Central memory CD8-positive, alpha-beta T cell (primary cell): ENCODE results near the gene ILDR2.
A peak's percentile ranks its signal among the peaks of the same experiment; 100 is the strongest.

ENCODE experiments used
- ATAC-seq: fragments of 150-1000 bp; cut with Tn5 transposase; replicated peaks from 2 replicates; pipeline ENCODE4 v1.10.0; 2022; ENCODE audit warnings: mild to moderate bottlenecking, moderate FRiP score, moderate number of reproducible peaks; ENCODE audit not compliant: poor library complexity, severe bottlenecking; ENCODE audit errors: extremely low read depth
- DNase-seq, 2 donors: peaks; one replicate each; pipeline ENCODE4 v3.0.0; 2021; ENCODE audit warnings: low spot score in 2 of 2
- H3K27ac Mint-ChIP-seq: one replicate; pipeline ENCODE4 v1.8.0; 2022; ENCODE audit warnings: low read depth, mild to moderate bottlenecking, moderate library complexity, mixed read lengths
- H3K27me3 Mint-ChIP-seq: one replicate; pipeline ENCODE4 v1.8.0; 2022; ENCODE audit warnings: mixed read lengths
- H3K36me3 Mint-ChIP-seq: one replicate; pipeline ENCODE4 v1.8.0; 2022; ENCODE audit warnings: mild to moderate bottlenecking, moderate library complexity, mixed read lengths; ENCODE audit not compliant: insufficient read depth
- H3K4me1 Mint-ChIP-seq: one replicate; pipeline ENCODE4 v1.8.0; 2022; ENCODE audit warnings: mixed read lengths
- H3K4me3 Mint-ChIP-seq: one replicate; pipeline ENCODE4 v1.8.0; 2022; ENCODE audit warnings: mild to moderate bottlenecking, moderate library complexity, mixed read lengths
- H3K9me3 Mint-ChIP-seq: one replicate; pipeline ENCODE4 v1.8.0; 2022; ENCODE audit warnings: mixed read lengths

ILDR2 gene

GRCh38 chr1:166933140-166933539 is 42.2 kb downstream of the ILDR2 start:
- ATAC-seq = no peak
- Mint-ChIP-seq H3K36me3 (no peaks in the 10 kb centered on the region), H3K27me3 (peaks cover 31% of the 10 kb centered on the region), H3K9me3 (no peaks in the 10 kb centered on the region), H3K4me1 (no peaks in the 10 kb centered on the region), H3K27ac (no peak overlapping the region), H3K4me3 (no peak overlapping the region)
- no peak for DNase-seq

GRCh38 chr1:166929911-166930310 is 45.4 kb downstream of the ILDR2 start:
- no peak overlapping the region for H3K27ac Mint-ChIP-seq
- no peak for ATAC-seq
- H3K36me3 Mint-ChIP-seq = no peaks in the 10 kb centered on the region
- no peaks in the 10 kb centered on the region for H3K4me1 Mint-ChIP-seq
- peaks cover 41% of the 10 kb centered on the region for H3K27me3 Mint-ChIP-seq
- no peak for DNase-seq
- no peak overlapping the region for H3K4me3 Mint-ChIP-seq
- H3K9me3 Mint-ChIP-seq = no peaks in the 10 kb centered on the region

GRCh38 chr1:166927701-166928100 is 47.6 kb downstream of the ILDR2 start:
- no peak overlapping the region for H3K4me3 Mint-ChIP-seq
- H3K27ac Mint-ChIP-seq = no peak overlapping the region
- peaks cover 36% of the 10 kb centered on the region for H3K27me3 Mint-ChIP-seq
- no peaks in the 10 kb centered on the region for H3K36me3 Mint-ChIP-seq
- no peaks in the 10 kb centered on the region for H3K4me1 Mint-ChIP-seq
- DNase-seq = no peak
- no peaks in the 10 kb centered on the region for H3K9me3 Mint-ChIP-seq
- no peak for ATAC-seq

GRCh38 chr1:166925810-166926478 is 49.4 kb downstream of the ILDR2 start:
- Mint-ChIP-seq H3K36me3 (no peaks in the 10 kb centered on the region), H3K4me1 (no peaks in the 10 kb centered on the region), H3K9me3 (no peaks in the 10 kb centered on the region), H3K27ac (no peak overlapping the region), H3K27me3 (peaks cover 49% of the 10 kb centered on the region), H3K4me3 (no peak overlapping the region)
- DNase-seq (no peak), ATAC-seq (no peak)

DNA sequence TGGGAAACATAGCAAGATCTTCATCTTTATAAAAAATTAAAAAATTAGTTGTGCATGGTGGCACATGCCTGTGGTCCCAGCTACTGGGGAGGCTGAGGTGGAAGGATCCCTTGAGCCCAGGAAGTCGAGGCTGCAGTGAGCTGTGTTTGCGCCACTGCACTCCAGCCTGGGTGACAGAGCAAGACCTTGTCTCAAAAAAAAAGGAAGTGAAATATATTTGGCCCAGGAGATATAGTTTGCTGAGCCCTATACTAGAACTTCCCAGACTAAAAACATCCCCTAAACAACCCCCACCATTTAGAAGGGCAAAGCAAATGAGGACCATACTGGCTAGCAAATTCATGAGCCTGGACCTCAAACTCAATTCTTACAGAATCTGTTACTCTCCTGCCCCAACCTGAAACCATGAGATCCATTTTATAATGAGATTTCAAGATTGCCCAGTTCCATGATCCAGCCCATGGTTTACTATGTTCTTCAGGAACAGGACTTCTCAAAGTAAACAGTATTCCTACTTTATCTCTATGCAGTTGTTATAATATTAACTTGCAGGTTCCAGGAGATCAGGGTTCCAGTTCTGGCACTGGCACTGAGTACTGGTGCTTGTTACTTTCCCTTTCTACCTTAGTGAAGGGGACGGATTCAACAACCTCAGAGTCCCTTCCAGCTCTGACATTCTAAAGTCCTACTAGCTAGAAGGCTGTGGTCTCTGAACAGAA is 50.4 kb downstream of the ILDR2 start:
- H3K27ac Mint-ChIP-seq = no peak overlapping the region
- no peaks in the 10 kb centered on the region for H3K4me1 Mint-ChIP-seq
- no peak for ATAC-seq
- no peaks in the 10 kb centered on the region for H3K36me3 Mint-ChIP-seq
- H3K9me3 Mint-ChIP-seq = no peaks in the 10 kb centered on the region
- H3K27me3 Mint-ChIP-seq = peaks cover 56% of the 10 kb centered on the region
- no peak for DNase-seq
- no peak overlapping the region for H3K4me3 Mint-ChIP-seq

GRCh38 chr1:166920561-166921475 is 54.5 kb downstream of the ILDR2 start:
- ATAC-seq (no peak), DNase-seq (no peak)
- no peak overlapping the region for H3K27ac Mint-ChIP-seq

GRCh38 chr1:166918956-166919316 is 56.4 kb downstream of the ILDR2 start:
- no peaks in the 10 kb centered on the region for H3K36me3 Mint-ChIP-seq
- no peaks in the 10 kb centered on the region for H3K4me1 Mint-ChIP-seq
- H3K27me3 Mint-ChIP-seq = peaks cover 58% of the 10 kb centered on the region
- no peaks in the 10 kb centered on the region for H3K9me3 Mint-ChIP-seq
- DNase-seq (no peak), ATAC-seq (no peak)
- H3K4me3 Mint-ChIP-seq = no peak overlapping the region
- no peak overlapping the region for H3K27ac Mint-ChIP-seq

More at GRCh38 chr1:166920561-166921475, 54.5 kb downstream of the ILDR2 start:
- Mint-ChIP-seq H3K9me3 (no peaks in the 10 kb centered on the region), H3K27me3 (peaks cover 65% of the 10 kb centered on the region), H3K36me3 (no peaks in the 10 kb centered on the region), H3K4me3 (no peak overlapping the region), H3K4me1 (no peaks in the 10 kb centered on the region)

DNA sequence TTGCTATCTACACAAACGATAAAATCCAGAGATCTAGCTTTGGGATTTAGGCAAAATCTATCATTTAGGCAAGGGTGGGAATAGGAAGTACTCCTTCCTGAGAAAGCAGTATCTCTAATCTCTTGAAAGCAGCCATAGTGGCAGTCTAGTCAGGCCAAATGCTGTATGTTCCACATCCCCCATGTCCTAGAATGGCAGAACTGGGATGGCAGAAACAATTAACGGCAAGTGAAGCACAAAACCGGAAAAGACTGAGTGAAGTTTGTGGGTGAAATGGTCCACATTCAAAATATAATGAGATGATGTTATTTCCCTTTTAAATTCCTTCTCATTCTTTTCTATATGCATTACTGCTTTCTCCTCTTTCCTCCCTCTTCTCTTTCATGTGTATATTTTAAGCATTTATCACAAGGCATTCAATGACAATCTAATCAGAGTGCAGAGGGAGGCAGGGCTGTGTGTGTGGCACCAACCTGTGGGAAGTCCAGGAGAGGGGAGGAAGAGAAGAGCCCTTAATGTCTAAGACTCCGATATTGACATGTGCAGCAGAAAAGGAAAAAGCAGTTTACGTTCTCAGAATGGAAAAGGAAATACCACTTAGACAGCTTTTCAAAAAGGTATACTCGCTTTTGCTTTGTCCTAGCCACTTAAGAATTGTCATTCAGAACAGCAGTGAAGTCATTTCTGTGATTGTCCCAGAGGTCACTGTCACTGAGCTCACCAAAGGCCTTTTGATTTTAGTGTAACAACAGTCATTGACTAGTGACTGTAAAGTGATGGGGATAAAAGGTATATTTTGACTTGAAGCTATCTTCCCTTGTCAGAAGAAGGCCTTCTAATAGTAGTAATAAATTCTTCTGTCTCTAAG is 57.0 kb downstream of the ILDR2 start:
- Mint-ChIP-seq H3K9me3 (no peaks in the 10 kb centered on the region), H3K27ac (no peak overlapping the region), H3K4me3 (no peak overlapping the region), H3K27me3 (peaks cover 56% of the 10 kb centered on the region), H3K36me3 (no peaks in the 10 kb centered on the region), H3K4me1 (no peaks in the 10 kb centered on the region)
- no peak for ATAC-seq
- no peak for DNase-seq

- H3K36me3 Mint-ChIP-seq = no peaks in the 10 kb centered on the region
- DNase-seq (no peak), ATAC-seq (no peak)
- peaks cover 37% of the 10 kb centered on the region for H3K27me3 Mint-ChIP-seq
- no peaks in the 10 kb centered on the region for H3K9me3 Mint-ChIP-seq
- no peak overlapping the region for H3K4me3 Mint-ChIP-seq
- H3K4me1 Mint-ChIP-seq = no peaks in the 10 kb centered on the region
- H3K27ac Mint-ChIP-seq = no peak overlapping the region
These were observed 59.4 kb downstream of the ILDR2 start for GRCh38 chr1:166915941-166916340.

GRCh38 chr1:166915042-166915441 is 60.3 kb downstream of the ILDR2 start:
- DNase-seq (no peak), ATAC-seq (no peak)
- H3K9me3 Mint-ChIP-seq = no peaks in the 10 kb centered on the region
- no peaks in the 10 kb centered on the region for H3K4me1 Mint-ChIP-seq
- no peak overlapping the region for H3K4me3 Mint-ChIP-seq
- no peaks in the 10 kb centered on the region for H3K36me3 Mint-ChIP-seq
- peaks cover 30% of the 10 kb centered on the region for H3K27me3 Mint-ChIP-seq
- H3K27ac Mint-ChIP-seq = no peak overlapping the region

GRCh38 chr1:166914111-166914510 is 61.2 kb downstream of the ILDR2 start:
- Mint-ChIP-seq H3K27me3 (peaks cover 21% of the 10 kb centered on the region), H3K27ac (no peak overlapping the region), H3K4me3 (no peak overlapping the region), H3K9me3 (no peaks in the 10 kb centered on the region), H3K4me1 (no peaks in the 10 kb centered on the region), H3K36me3 (no peaks in the 10 kb centered on the region)
- DNase-seq = no peak
- no peak for ATAC-seq

DNA sequence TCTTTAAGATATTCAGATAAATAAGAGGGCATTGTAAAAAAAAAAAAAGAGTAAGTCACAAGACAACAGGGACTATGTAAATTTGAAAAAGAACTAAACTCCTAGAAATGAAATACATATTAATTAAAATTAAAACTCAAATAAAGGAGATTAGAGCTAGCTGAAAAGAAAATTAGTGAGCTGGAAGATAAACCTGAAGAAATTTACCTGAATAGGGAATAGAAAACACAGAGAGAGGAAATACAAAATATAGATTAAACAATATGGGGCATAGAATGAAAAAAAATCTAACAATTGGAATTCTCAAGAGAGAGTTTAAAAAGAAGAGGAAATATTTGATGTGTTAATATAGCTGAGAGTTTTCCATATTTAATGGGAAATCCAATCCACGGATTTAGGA is 63.7 kb downstream of the ILDR2 start:
- H3K4me3 Mint-ChIP-seq = no peak overlapping the region
- no peaks in the 10 kb centered on the region for H3K36me3 Mint-ChIP-seq
- no peaks in the 10 kb centered on the region for H3K4me1 Mint-ChIP-seq
- H3K9me3 Mint-ChIP-seq = no peaks in the 10 kb centered on the region
- no peak for ATAC-seq
- H3K27me3 Mint-ChIP-seq = no peaks in the 10 kb centered on the region
- peak overlapping the region; percentile 72 for H3K27ac Mint-ChIP-seq
- no peak for DNase-seq
